GM19043 (cell line): ENCODE results near the gene ZNF184.
"Not testable (repeated sequence)": the region's sequence is repeated elsewhere in the genome, so short reads cannot be mapped to it uniquely, and the experiment has no call there.

Source experiments
- ATAC-seq: cut with Tn5 transposase; IDR thresholded peaks from one replicate; pipeline ENCODE4 v1.9.1; 2021; ENCODE audit warnings: low read depth; ENCODE audit not compliant: unreplicated experiment

ZNF184 gene

GRCh38 chr6:27426045-27426620 is 46.8 kb downstream of the ZNF184 start:
- ATAC-seq = no peak

DNA sequence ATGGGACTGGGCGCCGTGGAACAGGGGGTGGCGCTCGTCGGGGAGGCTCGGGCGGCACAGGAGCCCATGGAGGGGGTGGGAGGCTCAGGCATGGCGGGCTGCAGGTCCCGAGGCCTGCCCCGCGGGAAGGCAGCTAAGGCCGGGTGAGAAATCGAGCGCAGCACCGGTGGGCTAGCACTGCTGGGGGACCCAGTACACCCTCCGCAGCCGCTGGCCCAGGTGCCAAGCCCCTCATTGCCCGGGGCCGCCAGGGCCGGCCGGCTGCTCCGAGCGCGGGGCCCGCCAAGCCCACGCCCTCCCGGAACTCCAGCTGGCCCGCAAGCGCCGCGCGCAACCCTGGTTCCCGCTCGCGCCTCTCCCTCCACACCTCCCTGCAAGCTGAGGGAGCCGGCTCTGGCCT is 48.1 kb downstream of the ZNF184 start:
- ATAC-seq = not testable (repeated sequence)

GRCh38 chr6:27422651-27423332 is 50.1 kb downstream of the ZNF184 start:
- no peak for ATAC-seq

- ATAC-seq = no peak
Measured at GRCh38 chr6:27419363-27419762, 53.5 kb downstream of the ZNF184 start.

- ATAC-seq = no peak
Measured at GRCh38 chr6:27415898-27416297, 57.0 kb downstream of the ZNF184 start.

- no peak for ATAC-seq
Measured at GRCh38 chr6:27414996-27415395, 57.9 kb downstream of the ZNF184 start.

DNA sequence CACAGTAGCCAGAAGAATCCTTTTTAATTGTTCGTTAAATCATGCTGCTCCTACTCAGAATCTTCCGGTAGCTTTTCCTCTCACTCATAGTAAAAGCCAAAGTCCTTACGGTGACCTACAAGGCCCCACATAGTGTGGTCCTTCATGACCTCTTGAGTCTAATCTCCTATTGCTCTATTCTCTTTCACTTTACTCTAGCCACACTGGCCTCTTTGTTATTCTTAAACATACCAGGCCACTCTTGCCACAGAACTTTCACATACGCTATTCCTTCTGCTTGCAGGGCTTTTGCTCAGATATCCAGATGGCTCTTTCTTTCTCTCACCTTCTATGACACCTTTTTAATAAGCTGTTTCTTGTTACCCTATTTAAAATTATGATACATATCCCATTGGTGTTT is 58.6 kb downstream of the ZNF184 start:
- no peak for ATAC-seq

DNA sequence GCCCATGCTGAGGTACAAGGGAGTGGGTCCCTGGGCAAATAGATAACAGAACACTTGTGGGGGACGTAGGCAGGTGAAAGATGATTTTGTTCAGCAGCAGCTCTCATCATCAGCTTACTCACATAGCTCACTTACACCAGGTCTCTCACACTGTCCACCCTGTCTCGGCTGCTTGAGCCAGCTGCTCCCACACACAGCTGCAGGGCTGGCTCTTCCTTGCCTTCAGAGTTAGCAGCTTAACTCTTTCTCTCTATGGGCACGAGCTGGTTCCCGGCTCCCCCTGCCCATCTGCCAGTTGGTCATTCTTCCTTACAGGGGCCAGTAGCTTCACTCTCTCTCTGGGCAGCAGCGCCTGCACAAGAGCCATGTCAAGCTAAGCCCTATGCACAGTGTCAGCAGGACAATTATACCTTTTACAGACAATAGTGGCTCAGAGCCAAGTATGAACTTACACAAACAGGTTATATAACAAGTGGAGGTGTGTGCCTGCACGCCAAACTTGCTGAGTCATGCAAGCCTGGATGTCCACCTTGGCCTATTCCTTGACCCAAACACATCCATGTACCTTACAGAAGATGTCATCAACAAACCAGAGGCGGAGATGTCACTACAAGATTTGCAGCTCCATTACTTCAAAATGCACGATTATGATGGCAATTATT is 65.6 kb downstream of the ZNF184 start:
- ATAC-seq = no peak

- no peak for ATAC-seq
Measured at GRCh38 chr6:27406085-27406484, 66.8 kb downstream of the ZNF184 start.

DNA sequence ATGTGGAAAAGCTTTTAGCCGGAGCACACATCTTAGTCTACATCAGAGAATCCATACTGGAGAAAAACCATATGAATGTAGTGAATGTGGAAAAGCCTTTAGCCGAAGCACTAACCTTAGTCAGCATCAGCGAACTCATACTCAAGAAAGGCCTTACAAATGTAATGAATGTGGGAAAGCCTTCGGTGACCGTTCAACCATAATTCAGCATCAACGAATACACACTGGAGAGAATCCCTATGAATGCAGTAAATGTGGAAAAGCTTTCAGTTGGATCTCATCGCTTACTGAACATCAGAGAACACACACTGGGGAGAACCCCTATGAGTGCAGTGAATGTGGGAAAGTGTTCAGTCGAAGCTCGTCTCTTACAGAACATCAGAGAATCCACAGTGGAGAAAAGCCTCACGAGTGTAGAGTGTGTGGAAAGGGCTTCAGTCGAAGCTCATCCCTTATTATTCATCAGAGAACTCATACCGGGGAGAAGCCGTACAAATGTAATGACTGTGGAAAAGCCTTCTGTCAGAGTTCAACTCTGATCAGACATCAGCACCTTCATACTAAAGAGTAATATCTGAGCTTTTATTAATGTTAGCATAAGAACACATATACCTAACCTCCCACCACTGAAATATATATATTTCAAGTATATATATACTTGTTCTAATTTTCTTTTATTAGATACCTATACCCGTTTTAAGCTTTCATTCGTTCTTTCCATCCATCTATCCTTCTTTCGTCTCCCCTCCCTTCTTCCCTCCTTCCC is 71.8 kb downstream of the ZNF184 start:
- ATAC-seq = no peak
